CD4-positive, CD25-positive, alpha-beta regulatory T cell (primary cell): Measurements from ENCODE around the gene RHBDD3. TPM values are rescaled to one million over a fixed set of nuclear protein-coding genes. Genes with fewer than 3 reads are reported as not detected.
"Not testable (repeated sequence)": the region's sequence is repeated elsewhere in the genome, so short reads cannot be mapped to it uniquely, and the experiment has no call there.

Experiments used
- ATAC-seq, 2 donors: fragments of 150-1000 bp; cut with Tn5 transposase; one replicate each; pipeline ENCODE4 v1.10.0; 2021; ENCODE audit warnings: low read depth in 2 of 2, moderate number of reproducible peaks in 2 of 2, moderate library complexity in 1 of 2
- DNase-seq, 3 donors: peaks; one replicate each; pipeline versions ENCODE4 v3.0.0 to v3.0.0-alpha.2; 2012 to 2022; ENCODE audit warnings: mixed read lengths in 1 of 3
- H3K27ac ChIP-seq: one replicate; pipeline ENCODE4 v1.7.0; 2013; ENCODE audit warnings: mild to moderate bottlenecking, low read length; ENCODE audit not compliant: insufficient read depth, poor library complexity, severe bottlenecking
- H3K27me3 ChIP-seq: one replicate; pipeline ENCODE4 v1.7.0; 2013; ENCODE audit warnings: low read length; ENCODE audit not compliant: control insufficient read depth, insufficient read depth
- H3K36me3 ChIP-seq: one replicate; pipeline ENCODE4 v1.7.0; 2013; ENCODE audit warnings: mild to moderate bottlenecking, low read length, moderate library complexity; ENCODE audit not compliant: control insufficient read depth, insufficient read depth
- H3K4me1 ChIP-seq: 2 replicates; pipeline ENCODE4 v1.7.0; 2013; ENCODE audit warnings: mild to moderate bottlenecking, low read length; ENCODE audit not compliant: insufficient read depth, control insufficient read depth, poor library complexity, severe bottlenecking
- H3K4me3 ChIP-seq: one replicate; pipeline ENCODE4 v1.7.0; 2013; ENCODE audit warnings: low read depth, mild to moderate bottlenecking, low read length, moderate library complexity
- H3K9me3 ChIP-seq, 2 experiments: 1 replicate in 1 of 2; 2 replicates in 1 of 2; pipeline ENCODE4 v1.7.0; 2013; ENCODE audit warnings: low read length in 2 of 2, mild to moderate bottlenecking in 1 of 2, moderate library complexity in 1 of 2; ENCODE audit not compliant: control insufficient read depth in 2 of 2
- H3K27ac Mint-ChIP-seq, 3 donors: one replicate each; pipeline ENCODE4 v1.8.0; 2020 to 2022; ENCODE audit warnings: mild to moderate bottlenecking in 3 of 3, mixed read lengths in 3 of 3, moderate library complexity in 2 of 3
- H3K27me3 Mint-ChIP-seq: one replicate; pipeline ENCODE4 v1.8.0; 2022; ENCODE audit warnings: mild to moderate bottlenecking, mixed read lengths
- H3K36me3 Mint-ChIP-seq: one replicate; pipeline ENCODE4 v1.8.0; 2020; ENCODE audit warnings: mixed read lengths
- H3K4me1 Mint-ChIP-seq, 4 donors: one replicate each; pipeline ENCODE4 v1.8.0; 2020 to 2022; ENCODE audit warnings: mixed read lengths in 4 of 4, mild to moderate bottlenecking in 1 of 4
- H3K4me3 Mint-ChIP-seq, 4 donors: one replicate each; pipeline ENCODE4 v1.8.0; 2020 to 2022; ENCODE audit warnings: mild to moderate bottlenecking in 4 of 4, mixed read lengths in 4 of 4, moderate library complexity in 3 of 4
- H3K9me3 Mint-ChIP-seq, 7 donors: one replicate each; pipeline ENCODE4 v1.8.0; 2020 to 2022; ENCODE audit warnings: mixed read lengths in 7 of 7, mild to moderate bottlenecking in 3 of 7, moderate library complexity in 2 of 7
- polyA plus RNA-seq, 4 donors: library from polyadenylated mRNA; unstranded; fragments of 300-500 nt; fragmentation: Illumina TruSeq; gene quantifications; one replicate each; pipeline ENCODE4 v1.2.3, GENCODE V29; 2021
- total RNA-seq: library from RNA; stranded (reverse); gene quantifications from one replicate; pipeline ENCODE4 v1.2.3, GENCODE V29; 2022

RHBDD3 gene
- total and polyA plus RNA-seq, 5 donors from 2014 or later, result 6.5 to 16.0 (median 10.7) TPM

DNA sequence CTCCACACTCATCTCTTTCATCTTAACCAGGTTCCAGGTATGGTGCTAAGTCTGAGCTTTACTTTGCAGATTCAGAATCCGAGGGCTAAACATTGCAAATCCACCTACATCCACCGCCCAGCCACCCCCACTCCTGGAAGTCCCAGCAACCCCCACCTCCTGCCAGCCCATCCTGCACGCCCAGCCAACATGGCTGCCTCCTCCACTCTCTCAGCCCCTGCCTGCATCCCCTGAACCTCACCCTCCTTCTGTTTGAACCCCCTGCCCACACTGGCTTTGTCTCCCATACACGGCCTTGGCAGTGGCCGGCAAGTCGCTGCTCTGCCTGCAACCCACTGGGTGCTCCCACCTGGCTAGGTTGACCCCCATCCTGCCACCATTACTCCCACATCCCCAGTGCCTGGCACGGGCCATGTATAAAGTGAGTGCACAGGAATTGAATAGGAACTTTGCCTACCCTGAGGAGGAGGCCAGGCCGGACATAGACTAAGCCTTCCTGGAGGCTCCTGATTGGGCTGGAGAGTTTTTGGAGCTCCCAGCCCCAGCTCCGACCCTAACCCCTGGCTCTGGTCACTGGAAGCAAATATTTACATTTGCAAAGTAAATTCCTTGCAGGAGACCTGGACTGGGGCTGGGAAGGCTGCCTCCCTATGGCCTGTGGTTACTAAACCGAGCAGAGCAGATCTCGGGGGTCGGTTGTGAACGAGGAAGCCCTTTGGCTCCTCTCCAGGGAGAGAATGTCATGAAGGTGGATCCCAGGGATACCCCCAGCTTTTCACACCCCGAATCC, 47.7 kb downstream of the RHBDD3 start:
- Mint-ChIP-seq H3K9me3 (no peaks in the 10 kb centered on the region), H3K27ac (no peak overlapping the region), H3K27me3 (peaks cover 8% of the 10 kb centered on the region), H3K4me3 (no peak overlapping the region), H3K36me3 (no peaks in the 10 kb centered on the region), H3K4me1 (no peaks in the 10 kb centered on the region)
- DNase-seq, result no peak
- Histone ChIP-seq H3K27me3 (no peaks in the 10 kb centered on the region), H3K27ac (no peak overlapping the region), H3K36me3 (no peaks in the 10 kb centered on the region), H3K4me1 (no peaks in the 10 kb centered on the region), H3K4me3 (no peak overlapping the region), H3K9me3 (no peaks in the 10 kb centered on the region)
- no peak for ATAC-seq

DNA sequence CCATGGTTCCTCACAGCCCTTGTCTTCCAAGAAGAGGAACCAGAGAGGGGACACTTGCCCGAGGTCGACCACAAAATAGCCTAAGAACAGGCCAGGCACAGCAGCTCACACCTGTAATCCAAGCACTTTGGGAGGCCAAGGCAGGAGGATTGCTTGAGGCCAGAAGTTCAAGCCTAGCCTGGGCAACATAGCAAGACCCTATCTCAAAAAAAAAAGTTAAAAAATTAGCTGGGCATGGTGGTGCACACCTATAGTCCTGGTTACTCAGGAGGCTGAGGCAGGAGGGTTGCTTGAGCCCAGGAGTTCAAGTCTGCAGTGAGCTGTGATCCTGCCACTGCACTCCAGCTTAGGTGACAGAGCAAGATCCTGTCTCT, 48.4 kb downstream of the RHBDD3 start:
- H3K4me3 ChIP-seq, H3K27ac Mint-ChIP-seq, H3K9me3 ChIP-seq, H3K9me3 Mint-ChIP-seq, H3K4me3 Mint-ChIP-seq, H3K36me3 ChIP-seq, H3K27me3 ChIP-seq, DNase-seq, H3K4me1 ChIP-seq, ATAC-seq, H3K27ac ChIP-seq, H3K36me3 Mint-ChIP-seq, H3K4me1 Mint-ChIP-seq, H3K27me3 Mint-ChIP-seq: not testable (repeated sequence)

DNA sequence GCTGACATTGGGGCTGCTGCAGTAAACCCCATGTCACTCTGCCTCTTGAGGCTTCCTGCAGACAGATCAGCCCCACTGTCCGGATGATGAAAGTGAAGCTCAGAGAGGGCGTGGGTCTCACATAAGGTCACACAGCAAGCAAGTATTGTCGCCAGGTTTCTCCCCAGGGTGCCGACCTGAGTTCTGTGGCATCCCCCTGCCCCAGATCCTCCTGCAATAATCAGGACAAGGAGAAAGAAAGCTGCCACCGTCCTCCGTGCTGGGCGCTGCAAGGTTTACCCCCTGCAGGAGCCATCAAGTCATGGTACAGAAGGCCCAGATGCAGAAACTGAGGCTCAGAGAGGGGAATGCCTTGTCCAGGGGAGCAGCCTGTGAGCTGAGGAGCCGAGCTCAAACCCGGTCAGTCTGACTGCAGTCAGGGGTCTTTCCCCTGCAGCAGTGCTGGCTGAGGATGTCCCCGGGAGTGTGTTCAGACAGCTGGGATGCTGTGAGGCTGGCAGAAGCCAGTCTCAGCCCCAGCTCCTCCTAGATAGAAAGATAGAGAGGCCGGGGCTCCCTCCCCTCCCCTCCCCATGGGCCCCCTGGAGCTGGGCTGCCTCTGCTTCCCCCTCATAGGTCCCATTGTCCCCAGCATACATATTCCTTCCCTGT, 48.9 kb downstream of the RHBDD3 start:
- no peaks in the 10 kb centered on the region for H3K4me1 Mint-ChIP-seq
- H3K4me3 Mint-ChIP-seq, result no peak overlapping the region
- H3K27me3 ChIP-seq, result no peaks in the 10 kb centered on the region
- DNase-seq (no peak), ATAC-seq (no peak)
- no peak overlapping the region for H3K27ac ChIP-seq
- H3K4me1 ChIP-seq, result no peaks in the 10 kb centered on the region
- H3K36me3 Mint-ChIP-seq, result no peaks in the 10 kb centered on the region
- no peaks in the 10 kb centered on the region for H3K36me3 ChIP-seq
- H3K9me3 ChIP-seq, result no peaks in the 10 kb centered on the region
- no peak overlapping the region for H3K4me3 ChIP-seq
- H3K9me3 Mint-ChIP-seq, result no peaks in the 10 kb centered on the region
- peaks cover 11% of the 10 kb centered on the region for H3K27me3 Mint-ChIP-seq
- H3K27ac Mint-ChIP-seq, result no peak overlapping the region

DNA sequence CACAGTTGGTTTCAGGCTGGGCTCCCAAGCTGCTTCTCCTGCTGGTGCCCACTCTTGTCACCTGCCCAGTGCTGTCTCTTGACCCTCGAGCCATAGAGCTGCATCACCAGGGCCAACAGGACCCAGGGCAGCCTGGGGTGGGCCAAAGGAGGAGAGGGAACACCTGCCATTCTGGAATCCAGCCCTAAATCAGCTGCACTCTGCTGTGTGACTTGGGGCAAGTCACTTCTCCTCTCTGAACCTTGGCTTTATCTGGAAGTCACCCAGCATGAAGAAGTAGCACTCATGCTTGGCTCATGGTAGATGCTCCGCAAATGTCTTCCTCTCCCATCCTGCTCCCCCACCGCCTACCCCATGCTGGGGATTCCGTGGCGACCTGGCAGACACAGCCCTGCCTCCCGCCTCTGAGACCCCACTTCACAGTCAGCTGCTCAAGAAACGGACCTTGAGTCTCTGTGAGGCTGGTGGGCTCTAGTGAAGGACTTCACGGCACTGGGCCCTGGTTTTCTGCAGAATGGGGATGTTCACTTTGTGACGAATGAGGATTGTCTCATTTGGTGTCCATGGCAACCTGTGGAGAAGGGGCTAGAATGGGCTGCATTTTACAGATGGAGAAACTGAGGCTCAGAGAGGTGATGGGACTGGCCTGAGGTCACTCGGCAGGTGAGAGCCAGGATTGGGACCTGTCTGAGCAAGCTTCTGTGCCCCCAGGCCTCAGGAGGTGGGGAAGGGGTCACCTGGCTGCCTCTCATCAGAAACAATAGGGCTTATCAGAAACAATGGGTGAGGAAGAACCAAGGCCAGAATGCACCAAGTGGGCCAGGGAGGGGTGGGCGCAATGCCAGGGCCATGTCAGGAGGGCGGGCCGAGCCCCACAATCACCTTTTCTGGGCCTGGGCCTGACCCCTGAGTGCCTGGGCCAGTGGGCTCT, 49.7 kb downstream of the RHBDD3 start:
- no peak overlapping the region for H3K4me3 Mint-ChIP-seq
- Histone ChIP-seq H3K27me3 (no peaks in the 10 kb centered on the region), H3K36me3 (no peaks in the 10 kb centered on the region), H3K27ac (no peak overlapping the region), H3K9me3 (no peaks in the 10 kb centered on the region), H3K4me3 (no peak overlapping the region), H3K4me1 (no peaks in the 10 kb centered on the region)
- H3K27ac Mint-ChIP-seq, result peak overlapping the region in 1 of 3 donors; percentile 73
- peaks cover 11% of the 10 kb centered on the region for H3K27me3 Mint-ChIP-seq
- DNase-seq (no peak), ATAC-seq (no peak)
- no peaks in the 10 kb centered on the region for H3K9me3 Mint-ChIP-seq
- H3K4me1 Mint-ChIP-seq, result no peaks in the 10 kb centered on the region
- H3K36me3 Mint-ChIP-seq, result no peaks in the 10 kb centered on the region

DNA sequence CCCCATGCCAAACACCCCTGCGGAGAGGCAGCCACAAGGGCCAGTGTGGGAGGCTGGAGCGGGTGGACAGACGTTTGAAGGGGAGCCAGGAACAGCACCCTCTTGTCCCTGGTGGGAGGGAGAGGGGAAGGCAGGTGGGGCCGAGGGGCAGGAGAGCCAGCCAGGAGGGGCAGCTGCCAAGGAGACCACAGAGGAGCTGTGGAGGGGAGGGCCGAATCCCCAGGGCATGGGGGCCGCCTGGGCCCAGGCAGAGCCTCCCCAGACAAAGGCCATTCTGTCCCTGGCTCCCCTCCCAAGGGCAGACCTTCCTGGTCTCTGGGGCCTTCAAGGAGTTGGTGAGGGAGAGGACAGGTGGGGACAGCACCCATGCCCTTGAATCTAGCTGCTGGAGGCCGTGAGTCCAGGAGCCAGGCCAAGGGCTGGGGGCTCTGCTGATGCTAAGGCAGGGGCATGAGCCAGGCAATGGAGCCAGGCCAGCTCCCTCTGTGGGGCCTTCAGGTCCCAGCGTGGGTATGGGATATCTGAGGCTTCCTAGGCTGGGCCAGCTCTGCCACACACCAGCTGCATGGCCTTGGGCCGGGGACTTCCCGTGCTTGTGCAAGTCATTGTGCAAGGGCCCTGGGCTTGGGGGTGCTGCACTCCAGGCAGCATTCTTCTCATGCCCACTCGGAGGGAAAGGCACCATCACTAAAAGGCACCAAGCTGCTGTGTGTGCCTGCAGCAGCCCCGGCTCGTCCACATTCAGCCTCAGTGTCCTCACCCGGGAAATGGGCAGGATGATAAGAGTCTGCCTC, 50.7 kb downstream of the RHBDD3 start:
- no peaks in the 10 kb centered on the region for H3K36me3 Mint-ChIP-seq
- H3K36me3 ChIP-seq, result no peaks in the 10 kb centered on the region
- H3K4me3 Mint-ChIP-seq, result no peak overlapping the region
- H3K9me3 ChIP-seq, result no peaks in the 10 kb centered on the region
- no peak overlapping the region for H3K27ac ChIP-seq
- no peak overlapping the region for H3K27ac Mint-ChIP-seq
- ATAC-seq, result no peak
- peaks cover 11% of the 10 kb centered on the region for H3K27me3 Mint-ChIP-seq
- no peaks in the 10 kb centered on the region for H3K27me3 ChIP-seq
- H3K4me1 ChIP-seq, result no peaks in the 10 kb centered on the region
- no peak overlapping the region for H3K4me3 ChIP-seq
- H3K4me1 Mint-ChIP-seq, result no peaks in the 10 kb centered on the region
- no peak for DNase-seq
- no peaks in the 10 kb centered on the region for H3K9me3 Mint-ChIP-seq

DNA sequence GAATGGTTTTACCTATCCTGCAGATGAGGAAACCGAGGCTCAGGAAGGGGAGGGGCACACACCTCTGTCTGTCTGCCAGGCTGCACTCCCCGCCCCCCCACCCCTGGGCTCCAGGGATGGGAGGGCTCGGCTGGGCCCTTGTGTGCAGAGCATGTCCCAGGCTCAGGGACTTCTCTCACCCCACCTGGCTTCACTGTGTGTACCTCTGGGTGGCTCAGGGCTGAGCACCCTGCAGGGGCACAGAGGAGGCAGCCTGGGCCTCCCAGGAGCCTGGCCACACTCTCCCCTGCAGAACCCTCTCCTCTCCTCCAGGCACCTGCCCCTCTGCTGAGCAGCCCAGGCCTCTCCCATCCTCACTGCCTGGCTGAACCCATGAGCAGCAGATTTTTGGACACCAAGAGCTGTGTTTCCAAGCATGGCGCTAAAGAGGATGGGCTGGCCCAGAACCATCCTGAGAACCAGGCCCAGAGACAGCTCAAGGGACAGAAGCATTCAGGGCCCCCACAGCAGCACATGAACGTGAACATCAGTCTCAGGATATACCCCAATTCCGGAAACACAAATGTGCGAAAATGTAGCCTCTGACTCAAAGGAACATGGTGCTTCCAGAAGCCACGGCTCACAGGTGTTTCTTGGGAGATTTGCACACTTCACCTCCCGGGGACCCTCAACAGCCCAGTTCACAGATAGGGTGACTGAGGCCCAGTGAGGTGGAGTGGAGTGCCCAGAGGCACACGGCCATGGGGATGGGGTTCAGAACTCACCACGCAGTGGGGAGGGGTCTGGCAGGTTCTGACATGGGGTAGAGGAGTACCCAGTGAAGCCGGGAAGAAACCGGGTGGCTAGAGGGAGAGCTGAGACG, 51.5 kb downstream of the RHBDD3 start:
- Mint-ChIP-seq H3K27ac (no peak overlapping the region), H3K36me3 (no peaks in the 10 kb centered on the region), H3K27me3 (peaks cover 11% of the 10 kb centered on the region), H3K4me3 (no peak overlapping the region), H3K4me1 (no peaks in the 10 kb centered on the region), H3K9me3 (no peaks in the 10 kb centered on the region)
- Histone ChIP-seq H3K9me3 (no peaks in the 10 kb centered on the region), H3K27ac (no peak overlapping the region), H3K36me3 (no peaks in the 10 kb centered on the region), H3K4me1 (no peaks in the 10 kb centered on the region), H3K27me3 (no peaks in the 10 kb centered on the region), H3K4me3 (no peak overlapping the region)
- DNase-seq, result no peak
- ATAC-seq, result peak in 1 of 2 donors; percentile 21
